NCI-H226 (cell line): ENCODE measurements around the gene GDPD3.
A peak's percentile ranks its signal among the peaks of the same experiment; 100 is the strongest.
"Not testable (repeated sequence)": the region's sequence is repeated elsewhere in the genome, so short reads cannot be mapped to it uniquely, and the experiment has no call there.

Source experiments
- DNase-seq: peaks from one replicate; pipeline ENCODE4 v3.0.0-alpha.2; 2015

Gene GDPD3

DNA sequence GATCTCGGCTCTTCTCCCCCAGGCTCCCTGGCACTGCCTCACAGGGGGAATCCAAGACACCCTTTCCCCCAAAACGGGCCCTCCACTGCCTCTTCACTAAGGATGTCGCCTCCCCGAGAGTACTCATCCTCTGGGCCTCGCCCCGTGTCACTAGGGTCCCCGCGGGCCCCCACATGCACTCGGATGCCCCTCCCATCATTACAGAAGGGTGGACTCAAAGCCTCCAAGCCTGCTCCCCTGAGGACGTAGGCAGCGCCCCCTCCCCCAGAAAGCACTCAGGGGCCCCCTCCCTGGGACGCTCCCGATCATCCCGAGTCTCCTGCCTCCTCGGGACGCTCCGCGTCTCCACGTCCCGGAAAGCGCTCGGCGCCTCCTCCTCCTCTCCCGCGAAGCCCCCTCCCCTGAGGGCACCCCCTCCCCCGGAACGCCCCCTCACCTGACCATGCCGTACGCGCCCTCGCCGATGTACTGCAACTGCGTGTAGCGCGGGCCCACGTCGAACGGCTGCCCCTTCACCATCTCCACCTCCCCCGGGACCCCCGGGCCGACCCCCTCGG, 9.3 kb upstream of the GDPD3 start:
- no peak for DNase-seq

DNA sequence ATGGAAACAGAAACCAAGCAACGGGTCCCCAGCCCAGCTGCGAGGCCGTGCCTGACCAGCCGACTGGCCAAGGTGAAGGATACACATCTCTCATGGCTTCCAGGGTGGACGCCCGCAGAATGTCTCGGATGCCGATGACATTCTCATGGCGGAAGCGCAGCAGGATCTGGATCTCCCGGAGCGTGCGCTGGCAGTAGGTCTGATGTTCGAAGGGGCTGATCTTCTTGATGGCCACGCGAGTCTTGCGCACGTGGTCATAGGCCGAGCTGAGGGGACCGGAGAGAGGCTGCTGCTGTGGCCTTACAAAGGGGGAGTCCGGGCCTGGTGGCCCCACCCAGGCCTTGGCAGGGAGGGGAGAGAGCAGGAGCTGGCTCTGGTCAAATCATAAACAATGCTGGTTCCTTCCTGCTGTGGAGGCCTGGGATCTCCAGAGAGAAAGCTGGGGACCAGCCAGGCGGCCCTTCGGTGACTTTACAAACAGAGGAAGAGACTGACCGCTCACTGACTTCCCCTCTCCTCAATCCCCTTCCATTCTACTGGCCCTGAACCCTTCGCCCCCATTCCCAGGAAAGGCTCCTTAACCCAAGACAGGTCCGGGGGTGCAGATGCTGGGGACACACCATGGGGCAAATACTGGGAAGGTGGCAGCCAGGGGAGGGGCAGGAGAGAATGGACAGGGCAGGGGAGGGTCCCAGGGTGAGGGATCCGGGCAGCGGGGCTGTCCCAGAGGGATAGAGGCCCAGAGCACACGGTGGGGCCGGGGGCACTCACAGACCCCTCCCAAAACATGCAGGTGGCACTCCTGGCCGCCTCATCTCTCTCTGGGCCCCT, 8.6 kb upstream of the GDPD3 start:
- DNase-seq = no peak

DNA sequence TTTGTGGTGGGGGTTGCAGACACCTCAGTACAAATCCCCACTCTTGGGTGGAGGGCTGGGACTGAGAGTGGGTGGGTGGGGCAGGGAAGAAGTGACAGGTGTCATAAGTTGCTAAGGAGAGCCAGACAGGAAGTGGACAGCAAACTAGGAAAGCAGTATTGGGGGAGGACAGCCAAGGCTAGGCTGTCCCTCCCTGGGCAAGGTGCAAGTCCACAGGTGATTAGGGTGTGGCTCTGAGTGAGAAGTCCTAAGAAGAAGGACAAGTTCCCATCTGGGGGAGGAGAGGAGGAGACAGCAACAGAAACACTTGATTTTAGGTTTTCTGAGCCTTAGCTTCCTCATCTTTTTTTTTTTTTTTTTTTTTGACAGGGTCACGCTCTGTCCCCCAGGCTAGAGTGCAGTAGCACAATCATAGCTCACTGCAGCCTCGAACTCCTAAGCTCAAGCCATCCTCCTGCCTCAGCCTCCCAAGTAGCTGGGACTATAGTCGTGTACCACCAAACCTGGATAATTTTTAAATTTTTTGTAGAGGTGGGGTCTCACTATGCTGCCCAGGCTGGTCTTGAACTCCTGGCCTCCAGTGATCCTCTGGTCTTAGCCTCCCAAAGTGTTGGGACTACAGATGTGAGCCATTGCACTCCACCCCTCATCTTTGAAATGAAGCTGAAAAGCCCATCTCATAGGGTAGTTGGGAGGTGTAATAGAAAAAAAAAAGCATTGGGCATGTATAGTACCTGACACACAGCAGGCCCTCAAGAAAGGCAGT, 7.2 kb upstream of the GDPD3 start:
- no peak for DNase-seq

DNA sequence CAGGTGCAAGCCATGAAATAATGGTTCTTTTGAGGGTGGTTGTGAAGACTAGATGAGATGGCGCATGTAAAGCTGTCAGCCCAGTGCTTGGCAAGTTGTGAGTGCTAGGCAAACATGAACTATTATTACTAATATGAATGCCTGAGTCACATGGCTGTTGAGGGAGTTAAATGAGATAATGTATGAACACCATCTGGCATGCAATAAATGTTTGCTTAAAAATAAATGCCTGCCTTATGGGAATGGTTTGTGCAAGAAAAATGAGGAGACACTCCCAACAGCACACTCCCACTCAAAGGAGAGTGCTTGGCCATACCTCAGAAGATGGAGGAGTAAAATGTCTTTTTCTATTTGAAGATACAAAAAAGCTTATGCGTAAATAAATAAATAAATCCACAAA, 6.1 kb upstream of the GDPD3 start:
- peak; percentile 22 for DNase-seq

DNA sequence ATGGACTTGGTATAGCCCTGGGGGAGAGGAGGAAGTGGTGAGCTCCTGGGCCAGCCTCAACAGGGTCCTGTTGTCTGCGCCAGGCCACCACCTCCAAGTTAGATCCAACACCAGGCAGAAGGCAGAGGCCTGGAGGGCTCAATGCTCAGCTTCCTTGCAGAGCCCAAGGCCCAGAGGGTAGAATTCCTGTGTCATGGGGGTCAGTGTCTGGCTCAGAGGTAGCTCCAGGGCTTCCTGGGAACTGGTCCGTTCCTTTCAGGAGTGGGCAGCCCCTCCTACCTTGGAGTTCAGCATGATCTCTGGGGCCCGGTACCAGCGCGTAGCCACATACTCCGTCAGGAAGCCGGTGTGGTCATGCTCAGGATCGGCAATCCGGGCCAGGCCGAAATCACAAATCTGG, 4.4 kb upstream of the GDPD3 start:
- no peak for DNase-seq

DNA sequence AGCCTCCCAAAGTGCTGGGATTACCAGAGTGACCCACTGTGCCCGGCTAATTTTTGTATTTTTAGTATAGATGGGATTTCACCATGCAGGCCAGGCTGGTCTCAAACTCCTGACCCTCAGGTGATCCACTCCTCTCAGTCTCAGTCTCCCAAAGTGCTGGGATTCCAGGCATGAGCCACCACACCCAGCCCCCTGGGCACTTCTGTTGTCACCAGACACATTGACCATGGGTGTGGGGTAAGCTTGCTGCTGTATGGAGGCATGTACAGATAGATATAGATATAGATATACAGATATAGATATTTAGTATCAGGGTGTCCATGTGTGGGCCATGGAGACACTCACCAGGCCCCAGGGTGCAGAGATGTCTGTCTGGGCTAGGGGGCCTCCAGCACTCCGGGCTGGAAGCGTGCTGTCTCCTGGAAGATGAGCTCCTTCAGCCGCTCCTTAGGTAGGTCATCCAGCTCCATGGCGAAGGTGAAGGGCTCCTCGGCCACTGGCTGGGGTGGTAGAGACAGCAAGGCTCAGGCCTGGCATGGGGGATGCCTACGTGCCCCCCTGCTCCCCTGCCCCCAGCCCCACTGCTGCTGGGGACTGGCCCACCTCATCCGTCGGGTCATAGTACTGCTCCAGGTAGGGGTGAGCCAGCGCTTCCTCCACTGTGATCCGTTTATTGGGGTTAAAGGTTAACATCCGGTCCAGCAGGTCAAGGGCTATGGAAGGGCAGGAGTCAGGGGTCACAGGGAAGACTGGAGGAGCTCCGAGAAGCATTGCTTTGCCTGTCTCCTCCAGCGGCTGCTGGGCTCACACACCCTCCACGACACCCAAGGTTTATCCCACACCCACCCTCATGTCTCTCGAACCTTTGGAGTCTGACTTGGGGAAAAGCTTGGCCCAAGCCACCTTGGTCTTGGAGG, 3.2 kb upstream of the GDPD3 start:
- DNase-seq = no peak

DNA sequence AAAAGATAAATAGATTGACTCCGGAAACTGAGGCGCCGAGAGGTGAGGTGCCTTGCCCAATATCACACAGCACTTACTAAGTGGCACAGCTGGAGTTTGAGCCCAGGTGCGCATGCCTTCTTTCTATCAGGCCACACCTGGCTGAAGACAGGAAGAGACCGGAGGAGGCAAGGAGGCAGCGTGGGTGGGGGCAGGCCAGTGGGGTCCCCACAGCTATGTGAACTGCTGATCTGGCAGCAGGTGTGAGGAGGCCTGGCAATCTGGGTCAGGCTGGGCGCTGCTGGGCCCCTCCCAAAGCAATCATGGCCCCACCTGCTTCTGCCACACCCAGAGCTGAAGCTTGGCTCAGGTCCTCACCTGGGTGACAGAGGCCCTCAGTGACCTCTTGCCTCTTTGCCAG, 1.9 kb upstream of the GDPD3 start:
- no peak for DNase-seq

DNA sequence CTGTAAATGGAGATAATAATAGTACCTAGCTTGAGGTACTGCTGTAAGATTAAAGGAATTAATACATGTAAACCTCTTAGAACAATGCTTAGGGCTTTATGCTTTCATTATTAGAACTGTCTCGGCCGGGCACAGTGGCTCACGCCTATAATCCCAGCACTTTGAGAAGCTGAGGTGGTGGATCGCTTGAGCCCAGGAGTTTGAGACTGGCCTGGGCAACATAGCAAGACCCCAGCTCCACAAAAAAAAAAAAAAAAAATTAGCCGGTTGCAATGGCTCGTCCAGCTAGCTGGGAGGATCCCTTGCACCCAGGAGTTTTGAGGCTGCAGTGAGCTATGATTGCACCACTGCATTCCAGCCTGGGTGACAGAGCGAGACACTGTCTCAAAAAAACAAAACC, 1.5 kb upstream of the GDPD3 start:
- not testable (repeated sequence) for DNase-seq

DNA sequence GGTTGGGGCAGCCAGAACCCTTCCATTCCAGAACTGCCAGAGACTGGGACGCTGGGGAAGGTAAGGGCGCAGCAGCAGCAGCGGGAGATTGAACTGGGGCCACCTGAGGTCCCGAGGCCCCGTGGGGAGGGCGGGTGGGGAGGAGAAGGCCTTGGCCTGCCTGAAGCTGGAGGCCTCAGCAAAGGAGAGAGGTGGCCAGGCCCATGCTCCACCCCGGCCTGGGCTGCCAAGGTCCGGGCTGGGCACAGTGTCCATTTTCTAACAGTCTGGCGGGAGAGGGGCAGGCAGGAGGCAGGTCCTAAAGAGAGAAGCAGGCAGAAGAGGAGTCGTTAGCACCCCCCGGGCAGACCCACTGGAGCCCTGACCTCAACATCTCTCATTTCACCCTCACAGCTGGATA, 1.1 kb upstream of the GDPD3 start:
- DNase-seq = no peak

DNA sequence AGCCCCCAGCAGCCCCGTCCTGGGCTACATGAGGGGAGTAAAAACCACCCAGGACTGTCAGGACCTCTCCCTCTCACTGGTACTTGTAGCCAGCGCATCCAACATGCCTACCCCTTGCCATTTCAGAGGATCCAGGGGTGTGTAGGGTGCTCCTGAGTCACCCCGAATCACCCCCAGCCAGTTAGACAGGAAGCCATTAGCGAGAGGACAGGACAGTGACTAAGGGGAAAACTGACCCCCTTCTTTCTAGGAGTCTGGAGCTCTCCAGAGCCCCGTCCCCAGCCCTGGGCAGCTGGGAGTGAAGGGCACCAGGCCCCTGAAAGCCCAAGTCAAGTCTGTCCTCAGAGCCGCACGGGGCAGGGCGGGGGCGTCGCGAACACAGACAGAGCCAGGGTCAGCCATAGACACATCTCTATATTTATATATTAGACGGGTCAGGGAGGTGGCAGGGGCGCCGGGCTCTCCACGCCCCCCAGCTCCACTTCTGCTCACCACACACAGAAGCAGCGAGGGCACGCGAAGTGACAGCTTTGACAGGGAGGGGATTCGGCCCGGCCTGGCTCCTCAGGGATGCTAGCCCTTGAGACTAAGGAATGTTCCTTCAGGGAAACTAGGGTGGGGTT, 485 bp upstream of the GDPD3 start:
- DNase-seq = no peak

DNA sequence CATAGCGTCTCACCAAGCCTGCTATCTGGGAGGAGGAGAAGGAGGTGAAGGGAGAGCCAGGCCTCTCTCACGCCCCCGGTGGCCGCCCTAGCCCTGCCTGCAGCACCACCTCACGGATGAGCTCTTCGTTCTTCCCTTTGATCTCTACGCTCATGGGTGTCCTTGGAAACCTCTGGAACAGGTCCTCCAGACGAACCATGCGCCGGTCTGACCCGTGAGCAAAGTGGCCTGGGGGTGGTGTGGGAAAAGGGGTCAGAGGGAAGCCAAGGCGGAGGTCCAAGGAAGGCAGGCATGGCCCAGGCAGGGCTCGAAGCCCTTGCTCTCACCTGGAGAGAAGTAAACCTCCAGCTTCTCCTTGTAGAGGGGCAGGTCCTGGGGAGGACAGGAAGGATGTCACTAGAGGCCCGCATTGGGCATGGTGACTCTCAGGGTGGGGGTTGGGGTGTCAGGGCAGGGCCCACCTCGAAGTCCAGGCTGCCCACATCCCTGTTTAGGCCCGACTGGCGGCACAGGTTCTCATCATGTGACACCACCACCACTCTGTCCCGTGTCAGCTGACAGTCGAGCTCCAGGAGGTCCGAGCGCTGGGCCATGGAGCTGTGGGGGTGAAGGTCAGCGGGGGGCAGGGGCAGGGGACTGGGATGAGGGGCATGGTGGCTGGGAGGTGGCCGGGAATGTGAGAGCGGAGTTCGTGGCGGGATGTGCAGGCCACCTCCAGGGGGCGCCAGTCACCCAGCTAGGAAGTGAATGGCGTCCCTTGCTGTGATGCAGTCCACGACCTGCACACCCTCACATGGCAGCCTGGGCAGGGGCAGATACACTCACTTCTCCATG, 923 bp downstream of the GDPD3 start:
- DNase-seq = no peak

DNA sequence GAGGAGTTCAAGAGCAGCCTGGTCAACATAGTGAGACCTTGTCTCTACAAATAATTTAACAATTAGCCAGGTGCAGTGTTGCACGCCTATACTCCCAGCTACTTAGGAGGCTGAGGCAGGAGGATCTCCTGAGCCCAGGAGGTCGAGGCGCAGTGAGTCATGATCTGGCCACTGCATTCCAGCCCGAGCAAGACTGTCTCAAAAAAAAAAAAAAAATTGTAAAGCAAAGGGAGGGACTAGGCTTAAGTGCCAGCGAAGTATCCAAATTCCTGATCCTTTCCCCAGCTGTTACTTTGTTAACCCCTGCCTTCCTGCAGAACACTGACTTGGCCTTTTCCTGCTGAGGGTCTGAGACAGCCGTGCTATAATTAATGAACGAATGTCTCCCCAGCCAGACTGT, 2.7 kb downstream of the GDPD3 start:
- no peak for DNase-seq

DNA sequence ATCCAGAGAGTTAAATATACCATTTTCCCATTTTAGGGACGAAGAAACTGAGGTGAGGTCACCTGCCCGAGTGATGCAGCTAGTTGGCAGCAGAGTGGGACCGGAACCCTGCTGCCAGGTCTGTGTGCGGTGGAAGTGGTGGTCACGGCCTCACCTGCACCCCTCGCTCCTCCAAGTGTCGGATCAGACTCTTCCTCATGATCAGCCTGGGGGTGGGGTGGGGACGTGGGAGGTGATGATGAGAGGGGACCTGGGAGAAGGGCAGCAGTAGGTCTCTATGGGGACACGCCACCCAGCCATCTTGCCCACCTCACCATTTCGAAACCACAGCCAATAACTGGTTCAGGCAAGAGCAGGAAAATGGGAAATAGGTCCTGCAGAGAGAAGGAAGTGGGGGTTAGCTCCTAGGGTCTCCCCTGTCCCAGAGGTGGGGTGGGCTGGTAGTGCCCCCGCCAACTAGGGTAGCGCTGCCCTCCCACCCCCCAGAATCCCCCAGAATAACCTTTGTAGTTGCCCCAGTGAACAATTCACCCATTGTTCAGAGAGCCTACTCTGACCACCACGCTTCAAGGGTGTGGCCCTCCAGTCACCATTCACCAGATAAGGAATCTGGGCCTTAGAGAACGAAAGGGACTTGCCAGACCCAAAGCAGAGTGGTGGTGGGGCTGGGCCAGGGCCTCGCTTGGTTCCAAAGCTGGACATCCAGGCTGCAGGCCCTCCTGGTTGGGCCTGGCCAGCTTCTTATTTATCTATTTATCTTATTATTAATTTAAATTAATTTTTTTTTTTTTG, 5.1 kb downstream of the GDPD3 start:
- no peak for DNase-seq

DNA sequence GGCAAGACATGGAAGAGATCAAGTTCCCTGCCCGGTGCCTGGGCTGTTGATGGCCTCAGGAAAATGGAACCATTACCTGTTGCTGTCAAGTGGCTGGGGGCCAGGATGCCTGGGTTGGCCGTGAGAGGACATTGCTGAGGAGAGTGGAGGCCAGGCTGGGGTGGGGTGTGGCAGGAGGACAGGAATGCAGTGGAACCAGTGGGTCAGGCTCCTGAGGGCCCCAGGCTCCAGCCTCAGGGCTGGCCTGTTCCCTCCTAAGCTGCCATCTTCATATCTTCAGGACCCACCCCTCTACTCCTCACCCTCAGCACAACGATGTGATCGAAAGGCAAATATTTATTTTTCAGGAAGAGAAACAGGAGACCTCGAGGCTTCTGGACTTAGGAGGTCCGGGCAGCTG, 8.8 kb downstream of the GDPD3 start:
- no peak for DNase-seq

DNA sequence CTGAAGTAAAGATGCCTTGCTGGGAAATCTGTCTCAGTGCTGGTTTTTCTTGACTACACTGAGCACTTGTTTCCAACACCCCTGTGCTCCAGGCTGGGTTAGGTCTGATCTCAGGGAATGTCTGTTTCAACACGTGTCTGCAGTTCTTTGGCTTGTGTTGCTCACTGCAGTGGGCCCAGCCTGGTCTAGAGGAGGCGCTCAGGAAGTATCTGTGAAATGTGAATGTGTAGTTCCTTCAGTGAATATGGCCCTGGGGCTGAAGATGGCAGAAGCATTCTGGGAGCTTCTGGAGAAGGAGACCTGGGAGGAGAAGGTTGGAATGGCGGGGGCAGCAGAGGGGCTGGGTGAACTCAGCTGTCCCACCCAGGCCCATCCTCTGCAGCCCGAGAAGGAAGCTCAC, 9.2 kb downstream of the GDPD3 start:
- DNase-seq = no peak

DNA sequence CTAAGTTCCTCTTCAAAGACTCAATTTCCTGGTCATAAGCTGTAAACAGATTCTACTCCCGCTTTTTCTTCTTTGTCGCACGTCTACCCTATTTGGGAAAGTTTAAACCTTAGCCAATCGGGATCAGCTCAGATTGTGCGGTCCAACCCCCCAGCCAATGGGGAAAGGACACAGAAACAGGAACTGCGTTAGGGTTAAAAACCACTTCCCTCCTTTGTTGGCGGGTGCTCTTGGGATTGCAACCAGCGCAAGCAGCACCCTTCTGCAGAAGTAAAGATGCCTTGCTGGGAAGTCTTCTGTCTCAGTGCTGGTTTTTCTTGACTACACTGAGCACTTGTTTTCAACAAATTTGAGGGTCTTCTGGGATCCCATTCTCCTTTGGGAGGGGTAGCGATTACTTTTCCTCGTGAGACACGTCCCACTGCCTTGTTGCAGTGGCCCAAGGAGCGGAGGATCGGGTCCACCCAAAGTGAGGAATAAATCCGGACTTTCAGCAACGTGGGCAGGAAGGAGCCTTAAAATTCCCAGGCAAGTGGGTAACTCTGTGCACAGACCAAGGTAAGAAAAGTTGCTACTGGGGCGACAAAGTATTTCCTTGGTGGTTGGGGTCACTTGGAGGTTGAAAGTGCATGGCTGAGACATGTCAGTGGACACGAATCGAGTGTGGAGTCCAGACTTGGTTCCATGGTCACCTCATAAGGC, 16.3 kb downstream of the GDPD3 start:
- DNase-seq = no peak

DNA sequence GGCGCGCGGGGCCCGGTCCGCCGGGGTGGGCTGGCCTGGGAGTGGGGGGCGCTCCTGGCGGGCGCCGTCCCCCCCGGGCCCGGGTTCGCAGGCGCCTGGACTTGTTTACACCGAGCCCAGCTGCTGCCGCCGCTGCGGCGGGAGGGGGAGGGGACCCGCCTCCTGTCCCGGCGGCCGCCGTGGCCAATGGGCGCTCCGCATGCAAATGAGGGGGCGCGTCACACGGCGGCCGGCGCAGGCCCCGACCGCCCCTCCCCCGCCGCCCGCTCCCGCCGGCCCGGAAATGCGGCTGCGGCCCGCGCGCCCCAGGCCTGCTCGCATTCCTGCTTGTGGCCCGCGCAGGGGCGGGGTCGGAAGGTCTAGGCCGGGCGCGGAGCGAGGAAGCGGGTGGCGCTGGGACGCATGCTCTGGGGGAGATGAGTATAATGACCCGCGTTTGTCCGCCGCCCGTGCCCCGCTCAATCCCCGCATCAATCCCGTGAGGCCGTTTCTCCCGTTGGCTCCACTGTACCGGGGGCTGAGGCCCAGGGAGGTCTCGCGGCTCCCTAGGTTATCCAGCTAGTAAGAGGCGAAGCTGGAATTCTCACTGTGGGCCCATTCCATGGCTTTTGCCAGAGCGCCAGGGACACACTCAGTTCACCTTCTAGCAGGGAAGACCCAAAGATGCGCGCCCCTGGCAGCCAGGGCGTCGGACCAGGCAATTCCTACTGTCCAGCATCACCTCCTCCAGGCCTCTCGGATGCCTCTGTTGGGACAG, 17.1 kb downstream of the GDPD3 start, which contains the start of gene YPEL3:
Gene YPEL3, minus strand, starts transcription at position 109 of the 757 bp plus-strand sequence. CDS start 731 bp downstream, outside the sequence.
- DNase-seq = peak; percentile 78

DNA sequence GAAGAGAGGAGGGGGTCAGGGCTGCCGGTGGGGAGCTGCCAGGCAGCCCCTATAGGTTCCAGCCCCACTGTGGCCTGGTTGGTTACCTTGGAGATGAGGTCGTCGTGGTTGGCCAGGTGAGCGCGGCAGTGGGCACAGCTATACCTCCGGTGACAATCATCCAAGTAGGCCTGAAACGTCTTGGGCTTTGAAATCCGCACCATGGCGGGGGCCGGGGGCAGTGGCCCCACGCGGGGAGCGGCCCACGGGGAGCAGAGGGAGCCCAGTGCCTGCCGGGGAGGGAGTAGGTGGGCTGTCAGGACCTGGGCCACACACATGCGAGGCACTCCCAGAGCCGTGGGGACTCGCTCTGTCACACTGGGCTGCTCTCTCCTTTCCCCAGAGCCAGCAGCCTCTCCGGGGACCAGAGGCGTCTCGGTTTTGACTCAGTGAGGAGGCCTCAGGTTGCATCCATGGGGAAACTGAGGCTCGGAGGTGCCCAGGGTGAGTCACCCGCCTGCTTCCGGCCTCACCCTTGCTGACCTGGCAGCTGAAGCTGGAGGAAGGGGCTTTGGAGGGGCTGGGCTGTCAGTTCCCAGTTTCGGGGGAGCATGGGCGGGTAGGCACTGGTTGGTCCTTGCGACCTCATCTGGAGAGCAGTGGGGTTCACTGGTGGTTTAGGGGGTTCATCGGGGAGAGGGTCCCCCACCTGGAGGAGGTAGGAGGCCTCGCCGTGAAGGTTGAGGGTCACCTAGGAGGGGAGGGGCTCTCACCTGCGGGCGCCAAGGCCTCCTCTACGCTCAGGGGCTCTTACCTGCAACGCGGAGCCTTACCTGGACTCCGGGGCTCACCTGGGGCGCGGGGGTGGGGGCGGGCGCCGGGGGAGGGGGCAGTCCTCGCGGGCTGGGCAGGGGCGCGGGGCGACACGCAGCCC, 17.9 kb downstream of the GDPD3 start:
- no peak for DNase-seq
